SU-DHL-6 (cell line): ENCODE data around the gene SLFNL1.

Experiments used
- EZH2phosphoT487 ChIP-seq: fragments of 200-600 bp; sonication (generic), shearing (Covaris generic); conservative IDR thresholded peaks from 2 replicates; pipeline ENCODE4 v1.6.1; 2018; ENCODE audit warnings: mild to moderate bottlenecking, antibody characterized with exemption, low read length, moderate library complexity, mixed read lengths
- TF ChIP-seq, protein P1 (sequence below): fragments of 200-600 bp; sonication (generic); IDR thresholded peaks from one replicate; pipeline ENCODE4 v1.5.1; 2017; ENCODE audit warnings: antibody characterized with exemption, mild to moderate bottlenecking, low read length, moderate library complexity; ENCODE audit not compliant: insufficient read depth, poor library complexity, severe bottlenecking

DNA sequence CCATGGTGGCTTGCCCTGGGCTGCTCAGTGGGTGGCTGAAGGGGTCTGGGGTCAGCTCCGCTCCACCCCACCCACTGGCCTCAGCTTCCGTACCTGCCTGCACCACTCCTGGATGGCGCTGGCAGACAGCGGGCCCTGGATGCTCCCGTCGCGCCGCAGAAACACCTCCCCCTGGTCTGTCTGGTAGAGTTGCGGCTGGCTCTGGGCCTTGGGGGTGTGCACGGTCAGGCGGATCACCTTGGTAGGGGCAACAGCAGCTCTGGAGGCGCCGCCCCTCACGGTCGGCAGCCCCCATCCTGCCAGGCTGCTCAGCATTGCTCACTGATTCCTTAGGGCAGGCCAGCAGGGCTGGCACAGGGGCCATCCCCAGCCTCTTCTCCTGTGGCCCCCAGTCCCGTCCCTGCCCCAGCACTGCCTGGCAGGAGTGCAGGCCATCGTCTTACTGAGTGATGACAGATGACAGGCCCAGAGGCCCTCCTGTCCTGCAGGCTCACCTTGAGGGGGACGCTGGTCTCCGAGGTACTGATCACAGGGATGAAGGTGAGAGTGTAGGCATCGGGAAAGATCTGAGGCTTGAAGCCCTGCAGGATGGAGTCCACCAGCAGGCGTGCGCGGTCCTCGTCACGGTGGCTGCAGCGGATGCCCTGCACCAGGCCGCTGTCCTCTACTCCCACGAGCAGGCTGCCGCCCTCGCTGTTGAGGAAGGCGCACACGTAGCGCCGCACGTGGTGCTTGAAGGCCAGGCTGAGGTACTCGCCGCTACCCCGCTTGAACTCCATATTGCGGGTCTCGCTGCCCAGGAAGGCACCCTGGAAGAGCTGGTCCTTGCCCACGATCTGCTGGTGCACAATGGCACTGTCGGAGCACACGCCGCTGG is 4.1 kb downstream of the SLFNL1 start:
- TF ChIP-seq EZH2phosphoT487 = no peak
- TF ChIP-seq, protein P1, sequence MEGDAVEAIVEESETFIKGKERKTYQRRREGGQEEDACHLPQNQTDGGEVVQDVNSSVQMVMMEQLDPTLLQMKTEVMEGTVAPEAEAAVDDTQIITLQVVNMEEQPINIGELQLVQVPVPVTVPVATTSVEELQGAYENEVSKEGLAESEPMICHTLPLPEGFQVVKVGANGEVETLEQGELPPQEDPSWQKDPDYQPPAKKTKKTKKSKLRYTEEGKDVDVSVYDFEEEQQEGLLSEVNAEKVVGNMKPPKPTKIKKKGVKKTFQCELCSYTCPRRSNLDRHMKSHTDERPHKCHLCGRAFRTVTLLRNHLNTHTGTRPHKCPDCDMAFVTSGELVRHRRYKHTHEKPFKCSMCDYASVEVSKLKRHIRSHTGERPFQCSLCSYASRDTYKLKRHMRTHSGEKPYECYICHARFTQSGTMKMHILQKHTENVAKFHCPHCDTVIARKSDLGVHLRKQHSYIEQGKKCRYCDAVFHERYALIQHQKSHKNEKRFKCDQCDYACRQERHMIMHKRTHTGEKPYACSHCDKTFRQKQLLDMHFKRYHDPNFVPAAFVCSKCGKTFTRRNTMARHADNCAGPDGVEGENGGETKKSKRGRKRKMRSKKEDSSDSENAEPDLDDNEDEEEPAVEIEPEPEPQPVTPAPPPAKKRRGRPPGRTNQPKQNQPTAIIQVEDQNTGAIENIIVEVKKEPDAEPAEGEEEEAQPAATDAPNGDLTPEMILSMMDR = no peak
